GM18499 (cell line): ENCODE results near the gene KRT80.
"Not testable (repeated sequence)": the region's sequence is repeated elsewhere in the genome, so short reads cannot be mapped to it uniquely, and the experiment has no call there.

ENCODE experiments used
- ATAC-seq: cut with Tn5 transposase; IDR thresholded peaks from one replicate; pipeline ENCODE4 v1.9.1; 2021; ENCODE audit warnings: moderate number of reproducible peaks; ENCODE audit not compliant: insufficient read depth, unreplicated experiment

The KRT80 gene

GRCh38 chr12:52191841-52192791 lies at the start of gene KRT80:
Gene KRT80, minus strand, starts transcription at chr12:52192014. Its CDS starts 112 bp downstream, at chr12:52191902.
- ATAC-seq, result no peak

- ATAC-seq, result no peak
Measured at GRCh38 chr12:52241205-52241842, 49.5 kb upstream of the KRT80 start.

- not testable (repeated sequence) for ATAC-seq
Measured at GRCh38 chr12:52240247-52240646, 48.4 kb upstream of the KRT80 start.

- no peak for ATAC-seq
Measured at GRCh38 chr12:52239767-52240166, 48.0 kb upstream of the KRT80 start.

- no peak for ATAC-seq
Measured at GRCh38 chr12:52238916-52239646, 47.3 kb upstream of the KRT80 start.

- no peak for ATAC-seq
Measured at GRCh38 chr12:52238207-52238840, 46.5 kb upstream of the KRT80 start.

- ATAC-seq, result no peak
Measured at GRCh38 chr12:52236386-52237050, 44.7 kb upstream of the KRT80 start.

- no peak for ATAC-seq
Measured at GRCh38 chr12:52235822-52236361, 44.1 kb upstream of the KRT80 start.

GRCh38 chr12:52235001-52235764 lies 43.4 kb upstream of the KRT80 start:
- no peak for ATAC-seq

GRCh38 chr12:52234223-52234810 lies 42.5 kb upstream of the KRT80 start:
- no peak for ATAC-seq

GRCh38 chr12:52233462-52234207 lies 41.8 kb upstream of the KRT80 start:
- no peak for ATAC-seq

GRCh38 chr12:52232674-52233461 lies 41.1 kb upstream of the KRT80 start, which contains the start of gene KRT7:
Gene KRT7, plus strand, starts transcription at chr12:52233243. Its CDS starts 54 bp downstream, at chr12:52233297.
- ATAC-seq, result no peak

- no peak for ATAC-seq
Measured at GRCh38 chr12:52232203-52232673, 40.4 kb upstream of the KRT80 start.

- no peak for ATAC-seq
Measured at GRCh38 chr12:52231305-52232202, 39.7 kb upstream of the KRT80 start.

- ATAC-seq, result no peak
Measured at GRCh38 chr12:52230364-52231281, 38.8 kb upstream of the KRT80 start.
